ENCODE measurements around the gene IDH2. TPM values are rescaled to one million over a fixed set of nuclear protein-coding genes. Genes with fewer than 3 reads are reported as not detected.

Gene IDH2
- total and polyA plus RNA-seq, 2 experiments from 2014 or later = 67.7 to 104 TPM

DNA sequence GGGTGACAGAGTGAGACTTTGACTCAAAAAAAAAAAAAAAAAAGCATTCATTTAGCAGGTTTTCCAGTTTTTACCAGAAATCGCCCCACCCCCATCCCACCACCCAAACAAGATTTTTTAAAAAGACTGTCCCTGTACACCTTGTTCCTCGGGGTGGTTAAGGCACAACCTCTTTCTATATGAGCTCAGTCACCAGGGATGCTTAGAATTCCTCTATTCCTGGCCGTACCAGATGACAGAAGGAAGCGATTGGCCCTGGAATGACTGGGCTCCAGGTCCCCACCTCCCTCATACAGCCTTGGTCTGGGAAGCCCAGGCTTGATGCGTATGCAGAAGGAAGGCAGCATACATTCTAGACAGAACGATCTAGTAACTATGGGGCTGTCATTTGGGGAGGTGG lies 25.6 kb downstream of the IDH2 start:
- no peak overlapping the region for H3K27ac ChIP-seq
- no peak overlapping the region for H3K4me2 ChIP-seq (ENCODE audit: unreplicated experiment)
- no peaks in the 10 kb centered on the region for H3K4me1 ChIP-seq (ENCODE audit: insufficient read depth)
- peaks cover 5% of the 10 kb centered on the region; the same call in 1 of the 2 replicates for H3K36me3 ChIP-seq (ENCODE audit: low read depth)
- in situ Hi-C loops (cut with MboI) = loop anchor here (10.0 kb wide), 1 partner anchor 182 kb away; the partner anchor contains the start of gene AP3S2
- no peak for DNase-seq
- no peaks in the 10 kb centered on the region for H3K9me2 ChIP-seq (ENCODE audit: insufficient read depth)
- WGBS, 2 experiments (ENCODE audit: low coverage in 1 of 2, low lambda C conversion rate in 2 of 2, missing lambda C conversion rate in 2 of 2) = 96 to 98% methylated on average over 6 of the region's 6 CpGs
- H3K9ac ChIP-seq = no peak overlapping the region
- H3K27me3 ChIP-seq (replicated peaks; ENCODE audit: insufficient read depth) = no peaks in the 10 kb centered on the region
- peaks cover 9% of the 10 kb centered on the region for H3K79me2 ChIP-seq (ENCODE audit: insufficient read depth)
- no peak overlapping the region for H2AFZ ChIP-seq
- H3K4me3 ChIP-seq = no peak overlapping the region
- TF ChIP-seq EZH2 (IDR thresholded peaks at IDR 0.05; ENCODE audit: insufficient read depth, poor library complexity, severe bottlenecking) (no peak), EZH2phosphoT487 (IDR thresholded peaks at IDR 0.05; ENCODE audit: insufficient read depth, low read depth) (no peak)
- H3F3A ChIP-seq (ENCODE audit: insufficient read depth) = no peaks in the 10 kb centered on the region
- H3K9me3 ChIP-seq (ENCODE audit: low read depth) = no peaks in the 10 kb centered on the region
- H4K20me1 ChIP-seq (ENCODE audit: insufficient read depth) = no peaks in the 10 kb centered on the region

DNA sequence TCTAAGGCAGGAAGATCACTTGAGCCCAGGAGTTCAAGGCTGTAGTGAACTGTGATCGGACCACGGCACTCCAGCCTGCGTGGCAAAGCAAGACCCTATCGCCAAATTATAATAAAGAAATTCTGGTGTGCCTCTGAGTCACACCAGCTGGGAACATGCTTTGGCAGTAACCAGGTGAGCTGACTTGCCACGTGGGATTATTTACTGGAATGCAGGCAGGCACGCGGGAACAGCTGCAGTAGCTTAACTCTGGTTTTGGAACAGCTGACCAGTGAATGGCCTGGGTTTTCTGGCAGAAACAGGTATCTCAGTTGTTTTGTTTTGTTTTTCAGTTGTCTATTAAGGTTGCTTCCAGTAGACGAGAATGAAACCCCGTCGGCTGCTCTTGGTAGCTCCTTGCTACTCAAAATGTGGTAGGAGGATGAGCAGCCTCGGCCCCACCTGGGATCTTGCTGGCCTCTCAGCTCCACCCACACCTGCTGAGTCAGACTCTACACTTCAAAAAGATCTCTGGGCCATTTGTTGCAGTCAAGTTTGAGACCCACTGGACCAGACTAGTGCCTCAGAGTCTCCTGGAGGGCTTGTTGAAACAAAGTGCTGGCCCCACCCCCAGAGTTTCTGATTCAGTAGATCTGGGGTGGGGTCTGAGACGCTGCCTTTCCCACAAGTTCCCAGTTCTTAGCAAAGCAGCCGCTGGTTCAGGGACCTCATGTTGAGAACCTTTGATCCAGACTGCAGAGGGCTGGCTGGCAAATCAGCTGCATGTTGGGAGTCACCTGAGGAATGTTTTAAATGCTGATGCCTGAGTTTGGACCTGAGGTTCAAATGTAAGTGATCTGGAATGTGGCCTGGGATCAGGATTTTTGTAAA lies 26.6 kb downstream of the IDH2 start:
- no peaks in the 10 kb centered on the region for H3K27me3 ChIP-seq (replicated peaks; ENCODE audit: insufficient read depth)
- no peaks in the 10 kb centered on the region for H3K9me2 ChIP-seq (ENCODE audit: insufficient read depth)
- H3K4me1 ChIP-seq (ENCODE audit: insufficient read depth) = no peaks in the 10 kb centered on the region
- TF ChIP-seq EZH2 (IDR thresholded peaks at IDR 0.05; ENCODE audit: insufficient read depth, poor library complexity, severe bottlenecking) (no peak), EZH2phosphoT487 (IDR thresholded peaks at IDR 0.05; ENCODE audit: insufficient read depth, low read depth) (no peak)
- no peaks in the 10 kb centered on the region for H3K9me3 ChIP-seq (ENCODE audit: low read depth)
- no peaks in the 10 kb centered on the region for H4K20me1 ChIP-seq (ENCODE audit: insufficient read depth)
- no peak for DNase-seq
- no peak overlapping the region for H3K9ac ChIP-seq
- no peak overlapping the region for H3K4me2 ChIP-seq (ENCODE audit: unreplicated experiment)
- H3K27ac ChIP-seq = no peak overlapping the region
- H3F3A ChIP-seq (ENCODE audit: insufficient read depth) = peaks cover 7% of the 10 kb centered on the region
- H3K36me3 ChIP-seq (ENCODE audit: low read depth) = peaks cover 5% of the 10 kb centered on the region; the same call in 1 of the 2 replicates
- no peak overlapping the region for H2AFZ ChIP-seq
- no peak overlapping the region for H3K4me3 ChIP-seq
- H3K79me2 ChIP-seq (ENCODE audit: insufficient read depth) = peaks cover 10% of the 10 kb centered on the region
- in situ Hi-C loops (cut with MboI) = loop anchor here (10.0 kb wide), 1 partner anchor 181 kb away; the partner anchor contains the start of gene AP3S2
- whole genome bisulfite sequencing, 2 experiments (ENCODE audit: low coverage in 1 of 2, low lambda C conversion rate in 2 of 2, missing lambda C conversion rate in 2 of 2) = 73 to 75% methylated on average over 13 of the region's 13 CpGs

DNA sequence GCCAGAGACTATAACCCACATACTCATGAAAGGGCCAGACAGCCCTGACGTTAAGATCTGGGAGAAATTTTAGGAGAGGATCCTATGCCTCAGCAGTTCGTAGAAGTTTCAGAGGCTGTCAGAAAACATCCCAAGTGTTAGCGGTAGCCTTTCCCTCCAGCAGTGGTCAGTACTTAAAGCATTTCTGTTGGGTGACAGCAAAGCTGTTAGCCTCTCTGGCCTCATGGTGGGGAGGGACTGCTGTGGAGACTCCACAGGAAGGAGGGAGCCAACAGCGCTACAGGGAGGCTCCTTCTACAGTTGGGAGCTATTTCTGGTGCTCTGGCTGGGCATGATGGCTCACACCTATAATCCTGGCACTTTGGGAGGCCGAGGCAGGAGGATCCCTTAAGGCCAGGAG lies 27.4 kb downstream of the IDH2 start:
- DNase-seq = no peak
- H3K4me3 ChIP-seq = no peak overlapping the region
- H2AFZ ChIP-seq = no peak overlapping the region
- H3K9me2 ChIP-seq (ENCODE audit: insufficient read depth) = no peaks in the 10 kb centered on the region
- H3F3A ChIP-seq (ENCODE audit: insufficient read depth) = peaks cover 11% of the 10 kb centered on the region
- no peaks in the 10 kb centered on the region for H4K20me1 ChIP-seq (ENCODE audit: insufficient read depth)
- H3K27me3 ChIP-seq (replicated peaks; ENCODE audit: insufficient read depth) = no peaks in the 10 kb centered on the region
- H3K27ac ChIP-seq = no peak overlapping the region
- H3K4me2 ChIP-seq (ENCODE audit: unreplicated experiment) = no peak overlapping the region
- no peak for TF ChIP-seq EZH2 (IDR thresholded peaks at IDR 0.05; ENCODE audit: insufficient read depth, poor library complexity, severe bottlenecking)
- no peak for TF ChIP-seq EZH2phosphoT487 (IDR thresholded peaks at IDR 0.05; ENCODE audit: insufficient read depth, low read depth)
- no peaks in the 10 kb centered on the region for H3K4me1 ChIP-seq (ENCODE audit: insufficient read depth)
- WGBS, 2 experiments (ENCODE audit: low coverage in 1 of 2, low lambda C conversion rate in 2 of 2, missing lambda C conversion rate in 2 of 2) = 84 to 95% methylated on average over 5 of the region's 5 CpGs
- in situ Hi-C loops (cut with MboI) = loop anchor here (10.0 to 25.0 kb wide), 2 partner anchors 180 to 313 kb away; partner anchors contain the start of genes AP3S2 and MESP1
- no peak overlapping the region for H3K9ac ChIP-seq
- H3K79me2 ChIP-seq (ENCODE audit: insufficient read depth) = peaks cover 10% of the 10 kb centered on the region
- peaks cover 5% of the 10 kb centered on the region; the same call in 1 of the 2 replicates for H3K36me3 ChIP-seq (ENCODE audit: low read depth)
- H3K9me3 ChIP-seq (ENCODE audit: low read depth) = no peaks in the 10 kb centered on the region

DNA sequence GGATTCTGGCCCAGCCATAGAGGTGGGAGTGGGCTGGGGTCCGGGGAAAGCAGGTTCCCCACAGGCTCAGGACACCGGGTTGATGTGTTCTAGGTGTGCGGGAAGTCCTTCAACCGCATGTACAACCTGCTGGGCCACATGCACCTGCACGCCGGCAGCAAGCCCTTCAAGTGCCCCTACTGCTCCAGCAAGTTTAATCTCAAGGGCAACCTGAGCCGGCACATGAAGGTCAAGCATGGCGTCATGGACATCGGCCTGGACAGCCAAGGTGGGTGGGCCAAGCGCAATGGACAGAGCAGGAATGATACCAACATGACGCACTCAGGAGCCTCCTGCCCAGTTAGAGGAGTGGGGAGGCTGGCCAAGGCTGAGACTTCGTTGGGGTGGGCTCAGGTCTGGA lies 28.2 kb downstream of the IDH2 start:
- H3K4me3 ChIP-seq = no peak overlapping the region
- H3K9me3 ChIP-seq (ENCODE audit: low read depth) = no peaks in the 10 kb centered on the region
- H4K20me1 ChIP-seq (ENCODE audit: insufficient read depth) = no peaks in the 10 kb centered on the region
- H2AFZ ChIP-seq = no peak overlapping the region
- in situ Hi-C loops (cut with MboI) = loop anchor here (10.0 to 25.0 kb wide), 2 partner anchors 179 to 312 kb away; partner anchors contain the start of genes AP3S2 and MESP1
- DNase-seq = no peak
- H3F3A ChIP-seq (ENCODE audit: insufficient read depth) = peaks cover 11% of the 10 kb centered on the region
- no peaks in the 10 kb centered on the region for H3K4me1 ChIP-seq (ENCODE audit: insufficient read depth)
- H3K4me2 ChIP-seq (ENCODE audit: unreplicated experiment) = no peak overlapping the region
- H3K9me2 ChIP-seq (ENCODE audit: insufficient read depth) = no peaks in the 10 kb centered on the region
- H3K79me2 ChIP-seq (ENCODE audit: insufficient read depth) = peaks cover 10% of the 10 kb centered on the region
- H3K9ac ChIP-seq = no peak overlapping the region
- TF ChIP-seq EZH2phosphoT487 (IDR thresholded peaks at IDR 0.05; ENCODE audit: insufficient read depth, low read depth) (no peak), EZH2 (IDR thresholded peaks at IDR 0.05; ENCODE audit: insufficient read depth, poor library complexity, severe bottlenecking) (no peak)
- no peaks in the 10 kb centered on the region for H3K27me3 ChIP-seq (replicated peaks; ENCODE audit: insufficient read depth)
- 96 to 98% methylated on average over 12 of the region's 12 CpGs for WGBS, 2 experiments (ENCODE audit: low coverage in 1 of 2, low lambda C conversion rate in 2 of 2, missing lambda C conversion rate in 2 of 2)
- H3K27ac ChIP-seq = no peak overlapping the region
- peaks cover 5% of the 10 kb centered on the region; the same call in 1 of the 2 replicates for H3K36me3 ChIP-seq (ENCODE audit: low read depth)
